Measurements from ENCODE around the gene HLA-DPA1.
A peak's percentile ranks its signal among the peaks of the same experiment; 100 is the strongest.

The HLA-DPA1 gene

DNA sequence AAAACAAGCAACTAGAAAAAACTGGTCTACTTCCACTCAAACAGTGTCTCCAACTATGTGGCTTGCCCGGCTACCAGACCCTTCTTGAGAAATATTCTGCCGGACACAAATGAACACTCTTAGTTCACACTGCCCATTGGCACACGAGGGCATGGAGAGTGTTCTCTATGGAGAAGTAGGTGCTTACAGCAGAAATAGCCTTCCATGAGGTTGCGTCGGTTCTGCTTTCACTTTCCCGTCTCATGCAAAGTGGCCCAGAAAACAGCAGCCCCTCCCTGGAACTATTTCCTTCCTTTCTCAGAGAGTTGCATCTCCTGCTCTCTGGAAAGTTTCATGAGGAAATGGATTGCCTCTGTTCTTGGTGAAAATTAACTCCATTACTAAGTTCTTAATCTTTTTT lies 54.5 kb downstream of the HLA-DPA1 start:
- Histone ChIP-seq H3K4me1 (ENCODE audit: low read length) (peaks cover 41% of the 10 kb centered on the region), H3K27me3 (ENCODE audit: low read depth, low read length) (no peaks in the 10 kb centered on the region), H3K4me2 (ENCODE audit: low read length) (peak overlapping the region; percentile 73), H3K9me3 (ENCODE audit: insufficient read depth, low read length) (no peaks in the 10 kb centered on the region), H4K20me1 (ENCODE audit: insufficient read depth, low read length) (no peaks in the 10 kb centered on the region), H3K9ac (ENCODE audit: low read length) (peak overlapping the region; percentile 57), H3K4me3 (ENCODE audit: low read length) (peak overlapping the region; percentile 60), H3K36me3 (replicated peaks; ENCODE audit: low read depth, low read length) (no peaks in the 10 kb centered on the region), H3K27ac (ENCODE audit: low read length) (peak overlapping the region; percentile 82), H2AFZ (ENCODE audit: low read depth, low read length) (no peak overlapping the region), H3K79me2 (ENCODE audit: low read length) (no peaks in the 10 kb centered on the region)
- no peak for TF ChIP-seq CTCF (IDR thresholded peaks at IDR 0.05; ENCODE audit: low read depth, low read length)
- TF ChIP-seq EZH2phosphoT487 (IDR thresholded peaks at IDR 0.05; ENCODE audit: low read depth): no peak

GRCh38 chr6:33018418-33018817 lies 55.0 kb downstream of the HLA-DPA1 start:
- H3K36me3 ChIP-seq (replicated peaks; ENCODE audit: low read depth, low read length): no peaks in the 10 kb centered on the region
- peak overlapping the region; percentile 47 for H3K9ac ChIP-seq (ENCODE audit: low read length)
- peak overlapping the region; percentile 82 for H3K27ac ChIP-seq (ENCODE audit: low read length)
- no peaks in the 10 kb centered on the region for H3K9me3 ChIP-seq (ENCODE audit: insufficient read depth, low read length)
- peak overlapping the region; percentile 73 for H3K4me2 ChIP-seq (ENCODE audit: low read length)
- H3K4me3 ChIP-seq (ENCODE audit: low read length): peak overlapping the region; percentile 60
- no peak overlapping the region for H2AFZ ChIP-seq (ENCODE audit: low read depth, low read length)
- no peaks in the 10 kb centered on the region for H4K20me1 ChIP-seq (ENCODE audit: insufficient read depth, low read length)
- H3K79me2 ChIP-seq (ENCODE audit: low read length): no peaks in the 10 kb centered on the region
- TF ChIP-seq CTCF (IDR thresholded peaks at IDR 0.05; ENCODE audit: low read depth, low read length): no peak
- no peak for TF ChIP-seq EZH2phosphoT487 (IDR thresholded peaks at IDR 0.05; ENCODE audit: low read depth)
- peaks cover 41% of the 10 kb centered on the region for H3K4me1 ChIP-seq (ENCODE audit: low read length)
- H3K27me3 ChIP-seq (ENCODE audit: low read depth, low read length): no peaks in the 10 kb centered on the region

DNA sequence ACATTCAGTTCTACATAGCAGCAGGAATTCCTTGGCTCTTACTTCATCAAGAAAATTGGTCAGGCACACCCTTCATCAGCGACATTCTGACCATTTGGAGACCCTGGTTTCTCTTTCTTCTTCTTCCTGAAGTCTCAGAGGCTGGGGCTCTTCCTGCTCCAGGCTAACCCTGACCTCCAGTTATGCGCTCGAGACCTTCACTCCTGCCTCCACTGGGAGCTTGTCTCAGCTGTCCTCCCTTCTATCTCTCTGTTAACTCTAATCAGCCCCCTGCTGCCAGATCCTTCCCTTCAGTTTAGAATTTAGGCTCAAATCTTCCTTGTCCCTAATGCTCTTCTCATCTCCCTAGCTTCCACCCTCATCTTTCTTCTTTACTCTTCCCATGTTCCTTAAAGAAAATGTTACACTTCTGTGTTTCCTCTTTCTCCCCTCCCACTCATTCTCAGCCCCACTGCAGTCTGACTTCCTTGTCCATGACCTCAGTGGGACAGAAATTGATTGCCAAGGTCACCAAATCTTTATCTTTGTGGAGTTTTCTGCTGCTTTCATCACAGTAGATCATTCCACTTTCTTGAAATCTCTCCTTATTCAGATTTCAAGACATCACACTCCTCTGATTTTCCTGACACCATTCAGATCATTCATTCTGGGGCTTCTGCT lies 55.6 kb downstream of the HLA-DPA1 start:
- Histone ChIP-seq H3K36me3 (replicated peaks; ENCODE audit: low read depth, low read length) (no peaks in the 10 kb centered on the region), H3K4me3 (ENCODE audit: low read length) (no peak overlapping the region), H4K20me1 (ENCODE audit: insufficient read depth, low read length) (no peaks in the 10 kb centered on the region), H3K4me1 (ENCODE audit: low read length) (peaks cover 41% of the 10 kb centered on the region), H3K9me3 (ENCODE audit: insufficient read depth, low read length) (no peaks in the 10 kb centered on the region), H3K4me2 (ENCODE audit: low read length) (peak overlapping the region; percentile 73), H3K27me3 (ENCODE audit: low read depth, low read length) (no peaks in the 10 kb centered on the region), H3K79me2 (ENCODE audit: low read length) (no peaks in the 10 kb centered on the region), H2AFZ (ENCODE audit: low read depth, low read length) (no peak overlapping the region), H3K9ac (ENCODE audit: low read length) (peak overlapping the region; percentile 47), H3K27ac (ENCODE audit: low read length) (peak overlapping the region; percentile 82)
- no peak for TF ChIP-seq EZH2phosphoT487 (IDR thresholded peaks at IDR 0.05; ENCODE audit: low read depth)
- TF ChIP-seq CTCF (IDR thresholded peaks at IDR 0.05; ENCODE audit: low read depth, low read length): no peak

GRCh38 chr6:33017018-33017417 lies 56.4 kb downstream of the HLA-DPA1 start:
- Histone ChIP-seq H4K20me1 (ENCODE audit: insufficient read depth, low read length) (no peaks in the 10 kb centered on the region), H3K27me3 (ENCODE audit: low read depth, low read length) (no peaks in the 10 kb centered on the region), H3K27ac (ENCODE audit: low read length) (no peak overlapping the region), H3K36me3 (replicated peaks; ENCODE audit: low read depth, low read length) (no peaks in the 10 kb centered on the region), H2AFZ (ENCODE audit: low read depth, low read length) (no peak overlapping the region), H3K9me3 (ENCODE audit: insufficient read depth, low read length) (no peaks in the 10 kb centered on the region), H3K4me2 (ENCODE audit: low read length) (no peak overlapping the region), H3K79me2 (ENCODE audit: low read length) (no peaks in the 10 kb centered on the region), H3K4me1 (ENCODE audit: low read length) (peaks cover 41% of the 10 kb centered on the region), H3K9ac (ENCODE audit: low read length) (no peak overlapping the region), H3K4me3 (ENCODE audit: low read length) (no peak overlapping the region)
- TF ChIP-seq EZH2phosphoT487 (IDR thresholded peaks at IDR 0.05; ENCODE audit: low read depth) (no peak), CTCF (IDR thresholded peaks at IDR 0.05; ENCODE audit: low read depth, low read length) (no peak)

Measured in OCI-LY3 (cell line).